Activated T-cell treated with anti-CD3 and anti-CD28 coated beads for 4 hours (primary cell): ENCODE results near the gene APOBEC2.

Source experiments
- DNase-seq: peaks from one replicate; pipeline ENCODE4 v3.0.0-alpha.2; 2020

APOBEC2 gene

DNA sequence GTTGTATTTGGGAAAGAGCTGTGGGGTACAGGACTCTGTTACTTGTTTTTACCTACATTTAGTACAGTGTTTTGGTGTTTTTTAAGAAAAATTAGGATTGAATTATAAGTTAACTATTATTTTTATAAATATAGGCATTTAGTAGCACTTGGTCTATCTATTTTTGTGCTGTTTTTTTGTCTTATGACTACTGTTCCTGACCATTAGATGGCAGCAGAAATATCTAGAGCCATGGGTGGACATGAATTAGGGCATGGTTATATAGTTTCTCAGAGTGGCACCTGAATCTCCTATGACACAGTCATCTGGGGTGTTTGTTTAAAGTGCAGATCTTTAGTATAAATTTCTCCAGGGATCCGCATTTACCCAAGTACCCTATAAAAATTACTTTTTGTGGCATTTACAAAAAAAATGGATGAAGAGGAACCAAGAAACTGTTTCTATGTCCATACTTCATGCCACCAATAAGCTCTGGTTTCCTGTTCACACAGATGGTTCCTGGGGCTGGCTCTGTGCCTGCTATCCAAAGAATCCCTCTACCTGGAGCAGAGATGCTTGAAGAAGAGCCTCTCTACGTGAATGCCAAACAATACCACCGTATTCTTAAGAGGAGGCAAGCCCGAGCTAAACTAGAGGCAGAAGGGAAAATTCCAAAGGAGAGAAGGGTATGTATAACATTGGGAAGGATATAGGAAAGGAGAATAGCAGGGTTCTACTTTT is 39.6 kb downstream of the APOBEC2 start:
- DNase-seq, result no peak

DNA sequence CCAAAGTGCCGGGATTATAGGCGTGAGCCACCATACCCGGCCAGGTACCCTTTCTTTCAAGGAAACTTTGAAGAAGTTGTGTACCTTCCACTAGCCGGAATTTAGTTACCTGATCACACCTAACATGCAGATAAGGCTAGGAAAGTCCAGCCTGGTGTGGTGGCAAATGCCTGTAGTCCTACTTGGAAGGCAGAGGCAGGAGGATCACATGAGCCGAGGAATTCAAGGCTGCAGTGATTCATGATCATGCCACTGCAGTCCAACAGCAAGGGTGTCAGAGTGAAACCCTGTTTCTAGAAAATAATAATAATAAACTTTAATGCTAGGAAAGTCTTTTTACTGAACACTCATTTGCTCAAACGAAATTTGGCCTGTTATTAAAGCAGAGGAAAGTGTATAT is 40.7 kb downstream of the APOBEC2 start:
- DNase-seq, result no peak

DNA sequence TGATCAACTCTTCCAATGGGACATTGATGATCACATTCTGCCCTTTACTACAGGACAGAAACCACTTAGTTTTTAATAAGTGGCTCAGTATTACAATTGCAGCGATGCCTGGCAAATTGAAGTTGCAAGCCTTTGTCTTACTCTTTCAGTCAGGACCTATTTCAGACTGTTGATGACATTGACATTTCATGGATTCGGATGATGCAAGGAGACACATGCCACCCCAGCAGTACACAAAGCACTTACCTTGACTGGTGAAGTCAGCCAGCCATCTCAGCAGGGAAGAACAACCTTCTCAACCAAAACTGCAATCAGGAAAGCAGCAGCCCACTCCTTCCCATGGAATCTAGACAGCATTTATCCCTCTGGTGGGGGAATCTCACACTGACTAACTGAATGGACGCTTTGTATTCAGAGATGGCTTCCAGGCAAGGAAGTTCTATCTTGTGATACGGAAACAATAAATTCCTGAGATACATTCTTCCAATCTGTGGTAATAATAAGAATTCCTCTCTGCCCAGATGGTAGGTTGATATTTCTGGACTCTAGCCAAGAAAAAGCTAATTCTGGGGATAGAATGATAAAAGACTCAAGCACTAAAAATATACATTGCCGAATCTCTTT is 44.6 kb downstream of the APOBEC2 start:
- DNase-seq, result no peak

DNA sequence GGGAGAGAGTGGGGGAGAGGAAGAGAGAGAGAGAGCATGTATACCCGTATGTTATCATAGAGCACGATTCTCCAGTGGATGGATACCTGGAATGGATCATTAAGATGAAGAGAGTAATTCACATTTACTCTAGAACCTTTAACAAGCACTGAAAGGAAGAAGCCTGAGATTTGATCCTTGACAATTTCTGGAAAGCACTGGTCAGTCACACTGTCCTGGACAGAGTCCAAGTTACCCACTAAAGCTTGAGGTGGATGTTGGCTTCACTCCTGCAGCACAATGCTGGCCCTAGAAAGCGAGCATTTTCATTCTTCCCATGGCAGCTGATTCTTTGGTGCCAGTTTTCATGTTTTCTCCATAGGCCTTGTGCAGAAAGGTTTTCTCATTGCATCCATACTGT is 45.4 kb downstream of the APOBEC2 start:
- no peak for DNase-seq

DNA sequence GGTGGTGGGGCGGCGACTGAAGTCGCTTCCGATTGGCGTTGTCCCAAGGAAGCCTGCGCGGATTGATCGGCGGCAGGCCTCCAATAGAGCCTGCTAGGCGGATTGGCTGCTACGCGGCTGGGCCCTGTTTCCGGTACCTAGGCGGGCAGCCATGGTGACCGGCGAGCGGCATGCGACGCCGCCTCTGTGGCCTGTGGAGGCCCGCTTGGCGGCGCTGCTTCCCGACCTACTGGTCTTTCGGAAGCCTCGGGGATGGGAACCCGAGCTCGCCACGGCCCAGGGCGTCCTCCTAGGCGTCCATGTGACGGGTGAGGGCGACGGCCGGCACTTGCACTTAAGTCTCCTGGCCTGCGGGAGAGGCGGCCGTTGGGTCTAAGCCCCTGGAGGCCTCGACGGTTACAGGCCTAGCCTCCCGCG is 47.9 kb downstream of the APOBEC2 start:
- no peak for DNase-seq

DNA sequence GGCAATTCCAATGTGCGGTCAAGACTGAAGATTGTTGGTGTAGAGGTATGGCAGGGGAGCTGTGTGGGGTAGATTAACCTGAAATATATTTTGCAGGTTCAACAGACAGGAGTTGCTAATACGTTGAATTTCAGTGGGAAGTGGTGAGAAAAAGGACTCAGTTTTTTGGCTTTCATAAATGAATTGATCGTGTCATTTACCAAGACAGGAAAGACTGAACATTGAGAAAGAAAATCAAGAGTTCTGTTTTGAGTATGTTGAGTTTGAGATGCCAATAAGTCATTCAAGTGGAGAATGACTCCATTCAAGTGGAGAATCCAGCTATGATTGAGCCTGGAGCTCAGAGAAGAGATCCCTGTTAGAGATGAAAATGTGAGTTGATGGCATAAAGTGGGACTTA is 50.8 kb downstream of the APOBEC2 start:
- no peak for DNase-seq

DNA sequence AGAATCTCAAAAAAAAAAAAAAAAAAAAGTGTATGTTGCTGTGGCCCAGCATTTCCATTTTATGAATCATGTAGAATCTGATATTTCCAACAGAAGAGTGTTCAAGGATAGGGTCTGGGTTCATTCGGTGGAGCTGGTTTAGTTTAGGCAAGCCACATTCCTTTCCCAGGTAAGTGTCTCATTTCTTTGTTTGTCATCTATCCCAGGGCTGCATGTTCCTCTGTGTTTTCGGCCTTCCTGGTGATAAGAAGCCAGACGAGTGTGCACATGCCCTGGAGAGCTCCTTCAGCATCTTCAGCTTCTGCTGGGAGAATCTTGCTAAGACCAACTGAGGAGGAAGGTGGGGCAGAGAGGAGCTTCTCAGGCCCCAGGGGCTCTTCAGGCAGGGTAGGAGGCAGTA is 58.0 kb downstream of the APOBEC2 start:
- DNase-seq, result no peak
